Activated CD8-positive, alpha-beta memory T cell treated with anti-CD3 and anti-CD28 coated beads for 24 hours (primary cell): ENCODE data around the gene MANSC4.

Experiments used
- DNase-seq: peaks from one replicate; pipeline ENCODE4 v3.0.0-alpha.2; 2020

Gene MANSC4

DNA sequence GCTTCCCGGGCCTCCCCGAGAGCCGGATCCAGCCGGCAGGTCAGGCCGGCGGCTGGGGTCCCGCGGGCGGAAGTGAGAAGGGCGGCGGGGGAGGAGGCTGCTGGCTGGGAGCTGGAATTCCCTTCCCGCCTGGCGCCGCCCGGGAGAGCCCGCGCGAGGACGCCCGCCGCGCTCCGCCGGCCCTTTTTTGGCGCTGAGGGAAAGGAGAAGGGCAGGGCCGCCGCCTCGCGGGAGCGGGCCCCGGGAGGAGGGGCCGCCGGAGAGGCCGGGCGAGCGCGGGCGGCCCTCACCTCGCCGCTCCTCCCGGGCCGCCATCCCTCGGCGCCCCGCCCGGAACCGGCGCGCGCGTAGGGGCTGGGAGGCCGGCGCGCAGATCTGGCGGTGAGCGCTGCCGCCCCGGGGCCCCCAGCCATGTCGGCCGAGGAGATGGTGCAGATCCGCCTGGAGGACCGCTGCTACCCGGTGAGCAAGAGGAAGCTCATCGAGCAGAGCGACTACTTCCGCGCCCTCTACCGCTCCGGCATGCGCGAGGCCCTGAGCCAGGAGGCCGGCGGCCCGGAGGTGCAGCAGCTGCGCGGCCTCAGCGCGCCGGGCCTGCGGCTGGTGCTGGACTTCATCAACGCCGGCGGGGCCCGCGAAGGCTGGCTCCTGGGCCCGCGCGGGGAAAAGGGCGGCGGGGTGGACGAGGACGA is at the start of gene MANSC4, which contains the start of gene KLHL42:
Gene MANSC4 (minus strand): TSS at position 317 of the 692 bp plus-strand sequence. CDS start 8,960 bp downstream, outside the sequence.
Gene KLHL42 (plus strand): TSS at position 314 of the 692 bp plus-strand sequence. CDS start 98 bp downstream, at position 412.
- DNase-seq: peak; percentile 89

DNA sequence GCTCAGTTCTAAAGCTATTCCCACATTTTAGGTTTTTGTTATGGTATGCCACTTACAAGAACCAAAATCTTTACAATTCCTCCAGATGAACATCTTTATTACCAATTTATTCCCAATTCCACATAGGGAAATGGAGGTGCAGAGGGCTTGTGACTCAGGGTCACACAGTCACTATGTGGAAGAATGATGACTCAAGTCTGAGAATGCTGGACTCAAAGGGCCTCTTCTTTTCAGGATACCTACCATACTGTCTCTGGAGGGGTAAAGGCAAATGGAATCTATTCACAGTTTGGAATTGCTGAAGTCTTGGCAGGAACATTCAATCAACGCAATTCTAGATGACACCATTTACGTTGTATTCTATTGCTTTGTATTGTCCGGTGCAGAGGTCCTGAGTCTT is 48.2 kb upstream of the MANSC4 start:
- DNase-seq: no peak

DNA sequence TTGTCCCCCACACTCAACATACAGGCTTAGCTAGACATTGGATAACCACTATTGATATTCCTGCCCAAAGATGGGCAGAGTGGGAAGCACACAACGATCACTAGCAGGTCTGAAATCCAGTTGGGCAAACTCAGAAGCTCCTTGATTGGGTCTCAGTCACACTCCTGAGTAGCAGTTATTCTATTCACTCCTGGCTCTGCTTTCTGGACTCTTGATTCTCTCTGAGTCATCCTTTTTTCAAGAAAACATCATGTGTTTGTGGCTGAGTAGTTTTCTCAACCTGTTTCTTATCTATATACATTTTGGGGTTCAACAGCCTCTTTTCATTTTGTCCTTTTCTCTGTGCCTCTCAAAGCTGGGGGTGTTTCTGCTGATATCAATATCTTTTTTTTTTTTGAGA is 46.0 kb upstream of the MANSC4 start:
- DNase-seq: no peak

DNA sequence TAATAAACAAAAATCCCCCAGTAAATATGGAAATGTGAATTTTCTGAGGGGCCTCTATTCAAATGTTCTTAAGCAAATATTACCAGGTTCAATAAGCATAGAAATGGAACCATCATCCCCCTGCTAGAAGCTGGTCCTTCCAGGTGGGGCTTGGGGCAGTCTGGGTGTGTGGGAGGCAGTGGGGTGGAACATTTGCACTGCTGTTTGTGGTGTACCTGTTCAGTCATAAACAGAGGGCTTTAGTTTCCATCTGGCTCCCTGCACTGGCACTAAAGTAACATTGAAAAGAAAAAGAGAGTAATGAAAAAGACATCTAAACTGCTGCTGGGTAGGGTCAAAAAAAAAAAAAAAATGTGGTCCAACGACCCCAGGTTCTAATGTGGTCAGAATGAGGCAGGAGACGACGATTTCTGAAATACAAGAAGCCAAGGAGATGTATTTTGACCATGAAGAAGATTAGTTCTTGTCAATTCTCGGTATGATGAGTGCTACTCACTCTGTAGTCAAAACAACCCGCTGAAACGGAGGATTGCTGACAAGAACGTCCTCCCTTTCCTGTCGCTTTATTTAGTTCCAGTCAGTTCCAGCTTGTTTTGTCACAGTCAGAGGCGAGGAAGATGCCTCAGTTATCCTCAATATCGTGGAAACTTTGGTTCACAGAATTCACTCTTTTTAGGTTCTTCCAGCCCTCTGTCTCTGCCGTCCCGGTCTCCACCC is 44.2 kb upstream of the MANSC4 start:
- no peak for DNase-seq

DNA sequence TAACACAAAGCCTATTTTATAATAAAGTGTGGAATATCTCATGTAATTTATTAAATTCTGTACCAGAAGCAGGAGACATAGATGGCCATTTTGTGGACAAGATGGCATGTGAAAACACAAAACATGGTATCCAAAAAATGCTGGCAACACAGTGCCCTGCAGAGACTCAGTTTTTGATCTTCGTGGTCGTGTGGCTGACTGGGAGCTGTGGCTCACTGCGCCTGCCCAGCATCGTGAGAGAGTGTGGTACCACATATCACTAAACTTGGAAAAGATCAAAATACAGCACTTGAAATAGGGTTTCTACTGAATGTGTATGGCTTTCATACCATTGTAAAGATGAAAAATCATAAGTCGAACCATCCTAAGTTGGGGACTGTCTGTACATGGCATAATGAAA is 43.0 kb upstream of the MANSC4 start:
- no peak for DNase-seq

DNA sequence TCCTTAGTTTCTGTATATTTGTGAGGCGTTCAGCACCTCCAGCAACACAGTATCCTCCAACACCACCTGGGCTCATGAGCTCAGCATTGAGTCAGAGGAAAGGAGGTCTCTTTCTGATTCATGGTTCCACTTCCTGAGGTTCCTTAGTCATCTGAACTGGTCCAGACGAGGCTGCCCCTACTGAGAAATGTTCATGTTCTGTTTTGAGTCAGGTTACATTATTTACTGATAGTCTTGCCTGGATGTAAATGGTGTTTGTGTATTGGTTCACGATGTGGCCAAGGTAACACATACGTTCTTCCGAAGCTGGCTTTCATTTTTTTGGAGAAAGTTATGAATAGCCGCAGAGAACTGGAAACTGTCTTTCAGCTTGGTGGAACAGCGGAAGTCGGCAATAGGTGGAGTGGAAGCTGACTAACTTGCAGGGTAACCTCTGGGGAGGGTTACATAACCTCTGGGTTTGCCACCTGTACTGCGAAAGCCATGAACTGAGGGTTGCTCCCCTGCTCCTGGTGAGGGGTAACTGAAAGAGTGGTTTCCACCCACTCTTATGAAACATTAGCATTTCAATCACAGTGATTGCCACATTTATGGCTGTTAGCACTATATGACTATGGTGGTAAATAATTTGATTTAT is 42.2 kb upstream of the MANSC4 start:
- peak; percentile 82 for DNase-seq

DNA sequence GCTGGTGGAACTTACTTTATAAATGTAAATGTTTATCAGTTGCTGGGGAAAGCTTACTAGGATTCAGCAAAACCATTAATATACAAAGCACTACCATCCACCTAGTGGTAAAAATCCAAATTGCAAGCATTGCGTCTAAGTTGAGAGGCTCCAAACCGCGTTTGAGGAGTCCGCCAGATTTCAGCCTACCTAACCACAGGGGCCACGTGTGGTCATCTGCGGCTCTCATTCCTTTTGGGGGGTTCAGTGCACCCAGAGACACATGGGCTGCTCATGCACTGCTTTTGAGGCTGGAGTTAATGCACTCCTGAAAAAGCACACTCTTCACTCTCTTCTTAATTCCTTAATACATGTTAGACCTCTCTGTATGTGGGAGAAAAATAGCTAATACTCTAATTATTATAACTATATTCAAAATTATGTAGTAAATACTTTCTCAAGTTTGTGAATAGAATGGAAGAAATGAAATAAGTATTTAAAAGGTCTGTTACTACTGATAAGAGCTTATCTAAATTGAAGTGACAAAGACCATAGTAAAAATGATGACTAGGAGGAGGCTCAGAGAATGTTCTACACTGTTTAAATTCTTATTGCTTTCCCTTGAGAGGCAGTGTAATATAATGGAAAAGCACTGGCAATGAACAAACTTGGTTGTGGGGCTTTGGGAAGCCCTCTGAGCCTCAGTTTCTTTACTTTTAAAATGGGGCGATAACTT is 41.4 kb upstream of the MANSC4 start:
- peak; percentile 70 for DNase-seq

DNA sequence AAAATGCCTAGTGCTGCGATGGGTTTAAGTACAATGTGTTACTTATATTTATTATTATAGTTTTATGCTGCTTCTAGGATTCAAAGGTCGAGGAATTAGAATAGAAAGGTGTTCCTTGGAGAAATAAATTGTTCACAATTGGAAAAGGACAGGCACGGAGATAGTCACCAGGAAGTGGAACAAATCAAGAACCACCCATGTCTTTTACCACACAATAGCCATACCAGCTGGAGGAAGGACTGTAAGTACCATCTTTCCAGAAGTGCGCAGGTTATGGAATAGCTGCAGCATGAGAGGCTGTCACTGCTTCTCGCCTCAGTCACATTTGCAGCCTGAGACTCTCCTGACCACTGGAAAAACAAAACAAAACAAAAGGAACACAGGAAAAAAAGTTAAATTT is 40.5 kb upstream of the MANSC4 start:
- DNase-seq: no peak

DNA sequence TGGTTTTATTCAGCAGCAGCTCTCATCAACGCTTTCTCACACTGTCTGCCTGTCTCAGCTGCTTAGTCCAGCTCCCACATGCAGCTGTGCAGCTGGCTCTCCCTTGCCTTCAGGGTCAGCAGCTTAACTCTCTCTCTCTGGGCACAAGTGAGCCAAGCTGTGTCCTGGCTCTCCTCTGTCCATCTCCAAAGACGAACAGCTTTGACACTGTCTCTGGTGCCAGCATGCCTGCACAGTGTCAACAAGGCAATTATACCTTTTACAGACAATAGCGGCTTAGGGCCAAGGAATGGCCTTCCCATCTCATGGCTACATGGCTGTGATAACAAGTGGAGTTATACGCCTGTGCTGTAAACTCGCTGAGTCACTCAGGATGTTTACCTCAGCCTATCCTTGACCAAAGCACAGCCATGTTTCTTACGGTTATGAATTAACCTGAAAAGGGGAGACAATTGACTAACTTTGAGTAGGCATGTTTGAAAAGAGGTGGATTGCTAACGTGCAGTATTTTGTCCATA is 38.4 kb upstream of the MANSC4 start:
- no peak for DNase-seq

DNA sequence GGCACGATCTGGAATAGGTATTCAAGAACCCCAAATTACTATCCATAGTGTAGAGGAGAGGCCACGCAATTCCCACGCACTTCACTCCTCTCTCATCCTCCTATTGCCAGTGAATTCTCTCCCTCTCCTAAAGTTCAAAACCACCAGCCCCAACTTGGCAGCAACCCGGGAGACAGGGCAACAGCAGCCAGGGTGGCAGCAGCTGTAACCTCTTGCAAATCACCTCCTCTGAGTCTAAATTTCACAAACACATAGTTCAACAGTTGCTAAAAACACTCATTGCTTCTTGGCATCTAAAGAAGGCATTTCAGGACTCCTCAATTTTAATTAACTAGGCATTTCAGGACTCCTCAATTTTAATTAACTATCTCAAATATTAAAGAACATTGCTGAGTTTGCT is 37.7 kb upstream of the MANSC4 start:
- no peak for DNase-seq

DNA sequence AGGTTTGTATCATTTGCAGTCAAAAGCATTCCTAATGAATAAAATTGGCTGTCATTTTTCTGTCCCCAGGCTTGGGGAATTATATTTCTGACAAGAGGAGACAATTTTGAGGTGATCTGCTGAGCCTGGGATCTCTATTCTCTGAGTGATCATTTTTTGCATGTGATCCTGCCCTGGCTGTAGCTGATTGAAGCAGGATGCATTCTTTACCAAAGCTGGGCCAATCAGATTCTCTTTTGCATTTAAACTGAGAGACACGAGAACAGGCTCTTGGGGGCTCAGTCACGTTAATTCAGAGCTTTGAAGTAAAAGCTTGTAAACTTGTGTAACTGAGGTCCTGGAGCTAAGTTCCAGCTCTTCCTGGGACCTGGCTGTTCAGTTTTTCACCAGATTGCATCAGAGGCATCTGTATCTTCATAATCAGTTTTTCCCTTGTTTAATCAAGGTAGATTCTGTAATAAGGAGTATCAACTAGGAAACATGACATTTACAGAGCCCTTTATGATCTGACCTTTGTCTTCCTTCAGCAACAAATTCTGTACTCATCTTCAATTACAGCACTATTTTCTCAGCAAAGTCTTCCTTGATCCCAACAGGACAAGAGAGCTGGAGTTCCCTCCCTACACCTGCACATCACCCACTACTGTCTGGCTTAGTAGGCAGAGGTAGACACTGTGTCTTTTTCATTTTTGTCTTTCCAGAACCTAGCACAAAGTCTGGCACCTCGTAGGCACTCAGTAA is 35.0 kb upstream of the MANSC4 start:
- DNase-seq: no peak

DNA sequence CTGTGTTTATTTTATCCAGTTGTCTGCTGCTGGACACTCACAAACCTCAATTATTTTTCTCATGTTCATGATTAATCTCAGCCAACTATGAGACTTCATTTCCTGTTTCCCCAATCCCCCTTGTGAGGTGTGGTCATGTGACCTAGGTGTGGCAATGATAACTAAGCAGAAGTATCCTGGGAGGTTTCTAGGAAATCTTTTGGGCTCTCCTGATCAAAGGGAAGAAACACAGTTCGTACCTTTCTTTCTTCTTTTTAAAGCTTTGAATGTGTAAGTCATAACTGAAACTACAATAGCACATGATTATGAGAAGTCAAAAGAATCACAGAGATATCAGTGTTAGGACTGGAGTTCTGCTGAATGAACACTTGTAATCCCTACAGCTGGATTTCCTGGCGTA is 34.4 kb upstream of the MANSC4 start:
- no peak for DNase-seq

DNA sequence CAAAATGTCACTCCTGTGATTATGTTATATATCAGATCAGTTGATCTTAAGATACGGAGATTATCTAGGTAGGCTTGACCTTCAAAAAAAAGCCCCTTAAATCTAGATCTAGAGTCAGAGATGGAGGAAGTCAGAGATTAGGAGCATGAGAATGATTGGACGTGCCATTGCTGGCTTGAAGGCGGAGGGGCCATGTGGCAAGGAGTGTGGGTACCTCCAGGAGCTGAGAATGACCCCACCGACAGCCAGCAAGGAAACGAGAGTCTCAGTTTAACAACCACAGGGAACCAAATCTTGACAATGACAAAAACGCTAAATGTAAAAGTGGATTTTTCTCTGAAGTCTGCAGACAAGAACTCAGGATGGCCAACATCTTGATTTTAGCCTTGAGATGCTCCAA is 32.5 kb upstream of the MANSC4 start:
- no peak for DNase-seq

DNA sequence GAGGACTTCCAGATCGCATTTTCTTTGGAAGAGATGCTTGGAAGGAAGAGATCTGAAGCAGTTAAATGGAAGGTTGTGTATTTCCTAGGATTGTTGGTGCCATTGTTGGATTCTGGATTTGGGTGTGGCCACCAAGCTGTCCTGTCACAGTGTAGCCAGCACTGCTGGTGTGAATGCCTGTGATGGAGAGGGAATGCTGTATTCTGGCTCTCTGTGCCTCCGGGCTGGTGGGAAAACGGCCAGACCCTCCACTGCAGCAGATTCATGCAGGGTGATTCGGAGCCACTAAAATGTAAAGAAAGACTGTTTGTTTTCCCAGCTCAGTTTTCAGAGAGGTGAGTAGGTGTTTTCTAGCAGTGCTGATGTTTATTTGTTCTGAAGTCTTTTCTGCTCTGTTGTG is 30.7 kb upstream of the MANSC4 start:
- no peak for DNase-seq

DNA sequence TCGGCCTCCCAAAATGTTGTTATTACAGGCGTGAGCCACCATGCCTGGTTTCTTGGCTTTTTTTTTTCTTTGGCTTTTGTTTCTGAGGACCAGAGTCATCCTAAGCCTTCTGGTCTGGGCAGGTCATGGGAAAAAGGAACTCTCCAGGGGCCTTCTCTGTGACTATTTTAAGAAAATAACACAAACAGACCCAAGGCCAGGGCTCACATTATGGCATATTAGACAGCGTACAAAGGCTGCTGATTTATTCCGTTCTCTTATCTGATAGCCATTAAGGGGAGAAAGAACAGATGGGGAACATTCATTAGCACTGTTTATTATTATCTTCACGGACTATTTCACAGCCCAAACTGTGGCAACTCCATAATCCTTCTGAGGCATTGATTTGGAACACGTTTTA is 28.8 kb upstream of the MANSC4 start:
- DNase-seq: no peak

DNA sequence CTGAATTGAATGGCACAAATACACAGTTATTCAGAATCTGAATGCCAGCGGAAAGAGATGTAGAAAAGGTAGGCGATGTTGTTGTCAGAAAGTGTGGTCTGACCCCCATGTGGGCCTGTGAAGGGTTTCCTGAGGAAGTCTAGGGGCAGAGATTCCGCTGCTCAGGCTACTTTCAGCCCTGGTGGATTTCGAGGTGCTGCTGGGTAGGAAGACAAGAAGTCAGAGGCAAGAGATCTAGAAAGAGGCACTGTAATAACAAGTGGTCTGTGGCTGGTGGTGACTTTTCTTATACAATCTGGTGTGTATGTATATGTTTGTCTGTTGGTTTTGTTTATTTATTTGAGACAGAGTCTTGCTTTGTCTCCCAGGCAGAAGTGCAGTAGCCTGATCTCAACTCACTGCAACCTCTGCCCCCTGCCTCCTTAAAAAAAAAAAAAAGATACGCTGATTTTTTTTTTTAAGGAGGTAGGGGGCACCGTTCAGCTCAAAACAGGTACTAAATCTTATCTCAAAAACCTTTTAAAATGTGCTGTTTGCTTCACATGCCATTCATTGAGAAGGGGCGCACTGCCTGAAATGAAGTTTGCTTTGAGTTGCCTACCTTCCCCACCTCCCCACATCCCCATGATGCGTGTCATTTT is 27.1 kb upstream of the MANSC4 start:
- DNase-seq: no peak

DNA sequence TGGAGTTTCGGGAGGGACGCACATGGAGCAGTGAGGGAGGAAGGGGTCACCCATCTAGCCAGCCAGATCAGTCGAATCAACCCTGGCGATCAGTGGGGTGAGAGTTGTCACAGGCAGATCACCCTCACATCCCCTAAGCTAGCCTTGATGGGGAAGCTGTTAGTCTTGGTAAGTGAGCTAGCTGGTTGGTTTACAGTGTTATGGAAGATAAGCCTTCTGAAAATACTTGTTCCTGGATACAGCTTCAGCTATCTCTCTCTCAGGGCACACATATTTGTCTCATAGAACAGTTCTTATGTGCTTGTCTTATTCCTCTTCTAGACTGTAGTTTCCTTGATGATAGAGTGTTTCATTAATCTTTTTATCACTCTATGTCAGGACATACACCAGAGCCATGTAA is 26.2 kb upstream of the MANSC4 start:
- DNase-seq: no peak

DNA sequence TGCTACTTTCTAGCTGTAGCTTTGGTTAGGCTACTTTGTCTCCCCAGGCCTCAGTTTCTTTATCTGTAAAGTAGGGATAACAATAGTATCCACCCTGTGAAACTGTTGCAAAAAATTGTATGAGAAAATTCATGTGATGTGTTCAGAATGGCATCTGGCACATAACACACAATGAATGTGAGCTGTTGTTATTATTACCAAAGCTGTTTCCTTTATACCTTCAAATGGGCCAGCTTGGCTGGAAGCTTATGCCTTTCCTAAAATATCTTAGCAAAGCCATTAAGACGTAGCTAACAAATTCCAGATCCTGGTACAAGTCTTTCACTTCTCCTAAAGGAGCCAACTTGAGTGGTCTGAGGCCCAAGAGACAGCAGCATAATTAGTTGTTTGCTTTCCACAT is 25.2 kb upstream of the MANSC4 start:
- DNase-seq: no peak

DNA sequence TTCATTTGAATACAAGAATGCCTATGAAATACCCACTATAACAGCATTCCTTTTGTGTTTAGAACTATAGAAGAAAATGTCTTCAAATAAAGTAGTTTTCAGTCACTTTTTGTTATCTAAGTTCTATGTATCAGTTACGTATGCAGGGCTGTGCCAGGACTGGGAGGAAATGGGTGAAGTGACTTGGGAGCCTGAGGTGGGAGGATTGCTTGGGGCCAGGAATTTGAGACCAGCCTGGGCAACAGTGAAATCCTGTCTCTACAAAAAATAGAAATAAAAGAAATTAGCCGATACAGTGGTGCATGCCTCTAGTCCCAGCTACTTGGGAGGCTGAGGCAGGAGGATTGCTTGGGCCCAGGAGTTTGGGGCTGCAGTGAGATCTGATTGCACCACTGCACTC is 22.9 kb upstream of the MANSC4 start:
- DNase-seq: peak; percentile 46

DNA sequence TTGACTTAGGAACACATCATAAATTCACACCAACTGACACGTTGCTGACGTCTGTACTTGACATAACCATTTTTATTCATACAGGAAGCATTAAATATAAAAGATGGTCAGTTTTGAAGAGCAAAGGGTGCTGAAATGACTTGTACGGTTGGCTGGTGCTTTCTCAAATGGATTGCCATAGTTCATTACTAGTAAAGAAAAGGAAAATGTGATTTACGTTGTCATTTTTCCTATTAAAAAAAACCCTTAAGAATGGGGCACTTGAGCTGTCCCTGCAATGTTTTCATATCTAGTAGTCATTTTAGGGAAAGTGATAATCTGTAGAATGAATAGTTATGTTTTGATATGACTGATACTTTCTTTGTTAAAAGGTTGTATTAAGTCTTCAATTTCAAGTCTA is 22.5 kb upstream of the MANSC4 start:
- no peak for DNase-seq

DNA sequence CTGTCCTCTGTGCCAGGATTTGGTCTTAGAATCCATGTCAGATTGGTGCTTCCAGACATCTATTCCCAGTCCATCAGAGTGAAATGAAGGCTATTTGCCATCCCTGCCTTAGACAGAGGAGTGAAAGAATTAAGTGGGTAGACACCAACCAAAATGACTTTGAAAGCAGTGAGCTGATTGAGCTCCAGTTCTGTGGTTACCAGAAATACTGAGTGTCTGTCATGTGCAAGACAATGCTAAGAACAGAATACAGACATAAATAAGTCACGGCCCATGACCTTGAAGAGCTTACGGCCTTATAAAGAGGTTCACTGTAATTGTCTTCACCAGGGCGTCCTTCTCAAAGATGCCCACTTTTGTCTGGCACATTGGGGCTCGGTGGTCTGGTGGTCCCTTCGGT is 21.6 kb upstream of the MANSC4 start:
- peak; percentile 33 for DNase-seq

DNA sequence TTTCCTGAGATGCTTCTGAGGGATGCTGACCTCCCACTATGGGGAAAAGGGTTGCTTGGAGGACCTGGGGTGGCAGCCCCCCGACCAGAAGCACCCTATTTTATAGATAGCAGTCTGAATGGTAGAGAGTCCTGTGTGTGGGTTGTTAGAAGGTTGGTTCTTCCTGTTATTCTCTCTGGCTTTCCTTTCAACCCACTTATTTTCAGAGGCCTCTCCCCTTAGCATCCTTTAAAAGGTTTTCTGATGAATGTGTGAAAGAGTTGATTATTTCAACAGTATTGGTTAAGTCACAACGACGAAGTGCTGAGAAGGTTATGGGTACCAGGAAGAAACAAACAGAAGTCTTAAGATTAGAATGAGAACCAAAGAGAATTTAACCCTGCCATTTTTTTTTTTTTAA is 20.8 kb upstream of the MANSC4 start:
- DNase-seq: peak; percentile 13
